Diencephalon (tissue), 1 donor: ENCODE measurements around the gene C1QL4. TPM values are rescaled to one million over a fixed set of nuclear protein-coding genes. Genes with fewer than 3 reads are reported as not detected.

Source experiments
- total RNA-seq: library from RNA; depleted of rRNA; stranded (reverse); fragments of >200 nt; gene quantifications from one replicate; pipeline ENCODE4 v1.2.3, GENCODE V29; 2014

C1QL4 gene
- 3.5 TPM for total RNA-seq

GRCh38 chr12:49336645-49337584 is at the start of gene C1QL4:
Gene C1QL4, minus strand, starts transcription at chr12:49337188. Its CDS starts 711 bp downstream, at chr12:49336477.

GRCh38 chr12:49367381-49368239 is 30.6 kb upstream of the C1QL4 start, which contains the start of gene SPATS2:
Gene SPATS2, plus strand, starts transcription at chr12:49367462. Its CDS starts 93,551 bp downstream, at chr12:49461013.

GRCh38 chr12:49346659-49347310 is 9.8 kb upstream of the C1QL4 start, which contains the start of gene DNAJC22:
Gene DNAJC22, plus strand, starts transcription at chr12:49346888. Its CDS starts 1,985 bp downstream, at chr12:49348873.

GRCh38 chr12:49322708-49323523 is 14.1 kb downstream of the C1QL4 start, which contains the start of gene TROAP:
Gene TROAP, plus strand, starts transcription at chr12:49323255. Its CDS starts 354 bp downstream, at chr12:49323609.

GRCh38 chr12:49295082-49295936 is 41.7 kb downstream of the C1QL4 start, which contains the start of gene PRPH:
Gene PRPH, plus strand, starts transcription at chr12:49295147. Its CDS starts 54 bp downstream, at chr12:49295201.

Other genes starting within 250 kb of the C1QL4 start
- gene DHH, start 242.4 kb downstream of the C1QL4 start, total RNA-seq = 0.46 TPM
- 77.3 TPM for gene LMBR1L, start 226.3 kb downstream of the C1QL4 start, total RNA-seq
- gene TUBA1B, start 205.8 kb downstream of the C1QL4 start, total RNA-seq = 2,098 TPM
- gene TUBA1A, start 148.1 kb downstream of the C1QL4 start, total RNA-seq = 10,429 TPM
- gene TUBA1C, start 72.1 kb downstream of the C1QL4 start, total RNA-seq = 26.3 TPM
- gene PRPH, start 42.0 kb downstream of the C1QL4 start, total RNA-seq = 1.4 TPM
- 6.5 TPM for gene TROAP, start 13.9 kb downstream of the C1QL4 start, total RNA-seq
- gene DNAJC22, start 9.7 kb upstream of the C1QL4 start, total RNA-seq = 0.92 TPM
- 51.9 TPM for gene SPATS2, start 30.3 kb upstream of the C1QL4 start, total RNA-seq
- gene KCNH3, start 201.8 kb upstream of the C1QL4 start, total RNA-seq = 9.2 TPM
- 37.8 TPM for gene MCRS1, start 231.0 kb upstream of the C1QL4 start, total RNA-seq